ENCODE results near the gene ZSWIM7. TPM values are rescaled to one million over a fixed set of nuclear protein-coding genes. Genes with fewer than 3 reads are reported as not detected.
"Not testable (repeated sequence)": the region's sequence is repeated elsewhere in the genome, so short reads cannot be mapped to it uniquely, and the experiment has no call there.

Gene ZSWIM7
- total RNA-seq, 2 experiments from 2014 or later, result 10.2 to 13.3 TPM

GRCh38 chr17:16001226-16001897 lies 1.9 kb upstream of the ZSWIM7 start:
- ChIA-PET CTCF (interaction anchor here (1.3 to 1.6 kb wide), 2 partner anchors 25 to 173 kb away, joined by 3 to 4 read pairs; no protein-coding TSS in a partner anchor), POLR2A (no interaction called here)

GRCh38 chr17:15999974-16000827 lies 697 bp upstream of the ZSWIM7 start:
- POLR2A ChIA-PET, result interaction anchor here (0.9 to 1.5 kb wide), 2 partner anchors 18 to 218 kb away, joined by 3 read pairs; no protein-coding TSS in a partner anchor
- CTCF ChIA-PET, result interaction anchor here (0.7 to 2.6 kb wide), 6 partner anchors 25 to 172 kb away, joined by 3 to 12 read pairs (median 4); partner anchors contain the start of gene ADORA2B

- CTCF ChIA-PET, result interaction anchor here (0.6 to 2.6 kb wide), 6 partner anchors 39 to 169 kb away, joined by 3 to 12 read pairs (median 5); partner anchors contain the start of gene ADORA2B
- POLR2A ChIA-PET, result no interaction called here
These were observed 1.4 kb downstream of the ZSWIM7 start for GRCh38 chr17:15998031-15998562.

DNA sequence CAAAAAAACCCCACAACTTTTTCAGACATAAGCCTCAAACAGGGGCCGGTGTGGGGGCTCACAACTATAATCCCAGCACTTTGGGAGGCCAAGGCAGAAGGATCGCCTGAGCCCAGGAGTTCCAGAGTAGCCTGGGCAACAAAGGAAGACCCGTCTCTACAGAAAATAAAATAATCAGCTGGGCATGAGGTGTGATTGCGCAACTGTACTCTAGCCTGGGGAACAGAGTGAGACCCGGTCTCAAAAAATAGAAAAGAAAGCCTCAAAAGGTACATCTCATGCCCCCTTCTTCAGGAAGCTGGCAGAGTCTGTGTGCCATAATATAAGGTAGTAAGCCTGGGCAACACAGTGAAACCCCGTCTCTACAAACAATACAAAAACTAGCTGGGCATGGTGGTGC lies 3.2 kb downstream of the ZSWIM7 start:
- POLR2A ChIA-PET, result no interaction called here
- CTCF ChIA-PET, result interaction anchor here (0.7 to 1.4 kb wide), 2 partner anchors 51 to 297 kb away, joined by 3 to 5 read pairs; partner anchors contain the start of genes ADORA2B and ZNF286A

- CTCF ChIA-PET, result no interaction called here
- POLR2A ChIA-PET, result interaction anchor here (0.8 kb wide), 1 partner anchor 18 kb away, joined by 3 read pairs; the partner anchor contains the start of genes TTC19 and ZSWIM7
These were observed 17.6 kb downstream of the ZSWIM7 start for GRCh38 chr17:15981646-15982580.

- ChIA-PET CTCF (no interaction called here), POLR2A (no interaction called here)
These were observed 18.3 kb downstream of the ZSWIM7 start for GRCh38 chr17:15981208-15981607.

DNA sequence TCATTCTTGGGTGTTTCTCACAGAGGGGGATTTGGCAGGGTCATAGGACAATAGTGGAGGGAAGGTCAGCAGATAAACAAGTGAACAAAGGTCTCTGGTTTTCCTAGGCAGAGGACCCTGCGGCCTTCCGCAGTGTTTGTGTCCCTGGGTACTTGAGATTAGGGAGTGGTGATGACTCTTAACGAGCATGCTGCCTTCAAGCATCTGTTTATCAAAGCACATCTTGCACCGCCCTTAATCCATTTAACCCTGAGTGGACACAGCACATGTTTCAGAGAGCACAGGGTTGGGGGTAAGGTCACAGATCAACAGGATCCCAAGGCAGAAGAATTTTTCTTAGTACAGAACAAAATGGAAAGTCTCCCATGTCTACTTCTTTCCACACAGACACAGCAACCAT lies 20.5 kb downstream of the ZSWIM7 start:
- POLR2A ChIA-PET, CTCF ChIA-PET: not testable (repeated sequence)

- CTCF ChIA-PET, result no interaction called here
- POLR2A ChIA-PET, result no interaction called here
These were observed 20.9 kb downstream of the ZSWIM7 start for GRCh38 chr17:15978606-15979005.

- CTCF ChIA-PET, result no interaction called here
- POLR2A ChIA-PET, result no interaction called here
These were observed 21.6 kb downstream of the ZSWIM7 start for GRCh38 chr17:15977894-15978293.

GRCh38 chr17:15973834-15974233 lies 25.7 kb downstream of the ZSWIM7 start:
- CTCF ChIA-PET, result no interaction called here
- POLR2A ChIA-PET, result no interaction called here

DNA sequence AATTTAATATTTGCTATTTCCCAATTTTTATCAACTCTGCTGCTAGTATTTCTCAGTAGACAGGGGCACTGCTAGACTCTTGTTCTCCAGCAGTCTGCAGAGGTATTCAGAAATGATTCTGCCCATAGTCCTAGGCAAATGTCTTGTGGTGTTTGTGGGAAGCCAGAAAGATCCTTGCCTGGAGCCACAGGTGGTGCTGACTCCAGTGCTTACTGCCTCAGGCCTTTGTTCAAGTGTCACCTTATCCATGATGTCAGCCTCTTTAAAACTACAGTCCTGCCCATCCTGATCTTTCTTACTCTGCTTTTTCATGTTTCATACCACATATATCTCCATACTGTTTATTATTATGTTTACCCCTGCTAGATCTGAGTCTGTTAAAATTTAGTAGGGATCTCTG lies 26.5 kb downstream of the ZSWIM7 start:
- ChIA-PET CTCF (no interaction called here), POLR2A (no interaction called here)

- ChIA-PET CTCF (no interaction called here), POLR2A (no interaction called here)
These were observed 27.0 kb downstream of the ZSWIM7 start for GRCh38 chr17:15972497-15972951.

- POLR2A ChIA-PET, result no interaction called here
- CTCF ChIA-PET, result no interaction called here
These were observed 27.6 kb downstream of the ZSWIM7 start for GRCh38 chr17:15971882-15972281.

- POLR2A ChIA-PET, result no interaction called here
- CTCF ChIA-PET, result interaction anchor here (0.7 kb wide), 1 partner anchor 468 kb away, joined by 3 read pairs; no protein-coding TSS in a partner anchor
These were observed 28.3 kb downstream of the ZSWIM7 start for GRCh38 chr17:15971098-15971678.

- CTCF ChIA-PET, result no interaction called here
- POLR2A ChIA-PET, result no interaction called here
These were observed 29.0 kb downstream of the ZSWIM7 start for GRCh38 chr17:15970500-15970899.

- POLR2A ChIA-PET, result no interaction called here
- CTCF ChIA-PET, result no interaction called here
These were observed 30.0 kb downstream of the ZSWIM7 start for GRCh38 chr17:15969463-15969862.

DNA sequence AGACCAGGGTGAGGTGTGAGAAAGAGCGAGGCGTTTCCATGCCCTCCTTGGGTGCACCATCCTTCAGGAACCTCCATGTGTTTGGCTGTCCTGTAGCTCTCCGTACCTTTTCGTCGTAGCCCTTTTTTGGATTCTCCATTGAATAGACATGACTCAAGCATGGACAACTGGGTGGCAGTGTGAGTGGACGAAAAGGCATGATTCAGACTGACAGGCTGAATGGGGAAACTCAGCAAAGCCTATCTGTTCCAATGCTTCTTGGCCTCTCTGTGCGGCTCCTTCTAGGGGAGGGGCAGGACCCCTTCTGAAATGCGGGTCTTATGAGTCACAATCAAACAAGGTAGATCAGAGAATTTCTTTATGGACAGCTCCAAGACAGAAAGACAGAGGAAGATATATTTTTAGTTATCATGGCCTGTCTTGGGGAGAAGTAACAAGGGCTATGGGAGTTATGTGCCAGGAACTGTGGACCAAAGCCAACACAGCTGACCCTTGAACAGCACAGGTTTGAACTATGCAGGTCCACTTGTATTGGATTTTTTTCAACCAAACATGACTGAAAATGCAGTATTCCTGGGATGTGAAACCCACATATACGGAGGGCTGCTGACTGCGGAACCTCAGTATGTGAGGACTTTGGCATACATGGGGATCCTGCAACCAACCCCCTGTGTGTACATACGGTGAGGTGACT lies 31.7 kb downstream of the ZSWIM7 start:
- ChIA-PET POLR2A (no interaction called here), CTCF (no interaction called here)

- POLR2A ChIA-PET, result no interaction called here
- CTCF ChIA-PET, result no interaction called here
These were observed 32.6 kb downstream of the ZSWIM7 start for GRCh38 chr17:15966879-15967248.

Measured in activated CD8-positive, alpha-beta memory T cell treated with anti-CD3 and anti-CD28 coated beads for 36 hours (primary cell).